GM12872 (cell line): ENCODE measurements around the gene PPP2R5D.

Experiments used
- CTCF ChIP-seq: IDR thresholded peaks from 3 replicates; pipeline ENCODE4 v1.5.1; 2011; ENCODE audit warnings: low read depth, mild to moderate bottlenecking, low read length, moderate library complexity; ENCODE audit not compliant: insufficient read depth

PPP2R5D gene

GRCh38 chr6:42974919-42975505 is 9.4 kb upstream of the PPP2R5D start:
- TF ChIP-seq CTCF, result no peak

DNA sequence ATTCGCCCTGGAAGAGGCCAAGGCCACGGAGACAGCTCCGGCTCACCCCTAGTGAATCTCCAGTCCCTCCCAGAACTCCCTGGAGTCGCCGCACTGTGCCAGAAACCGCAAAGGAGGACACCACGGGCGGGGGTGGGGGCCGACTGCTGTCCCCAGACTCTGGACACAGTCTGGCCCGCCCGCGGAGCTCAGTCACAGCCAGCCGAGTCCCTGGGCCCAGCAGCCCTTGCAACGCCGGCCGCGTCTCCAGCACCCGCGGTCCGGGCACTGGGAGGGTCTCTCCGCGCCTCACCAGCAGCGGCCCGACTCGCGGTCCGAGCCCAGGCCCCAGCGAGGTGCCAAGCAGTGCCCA is 5.9 kb upstream of the PPP2R5D start:
- TF ChIP-seq CTCF, result no peak

- TF ChIP-seq CTCF, result no peak
Observed at GRCh38 chr6:42978839-42979522, 5.4 kb upstream of the PPP2R5D start, which contains the start of gene PEX6. TSS of gene PEX6 (minus strand) at chr6:42979181. CDS start at chr6:42979150, 31 bp downstream.

DNA sequence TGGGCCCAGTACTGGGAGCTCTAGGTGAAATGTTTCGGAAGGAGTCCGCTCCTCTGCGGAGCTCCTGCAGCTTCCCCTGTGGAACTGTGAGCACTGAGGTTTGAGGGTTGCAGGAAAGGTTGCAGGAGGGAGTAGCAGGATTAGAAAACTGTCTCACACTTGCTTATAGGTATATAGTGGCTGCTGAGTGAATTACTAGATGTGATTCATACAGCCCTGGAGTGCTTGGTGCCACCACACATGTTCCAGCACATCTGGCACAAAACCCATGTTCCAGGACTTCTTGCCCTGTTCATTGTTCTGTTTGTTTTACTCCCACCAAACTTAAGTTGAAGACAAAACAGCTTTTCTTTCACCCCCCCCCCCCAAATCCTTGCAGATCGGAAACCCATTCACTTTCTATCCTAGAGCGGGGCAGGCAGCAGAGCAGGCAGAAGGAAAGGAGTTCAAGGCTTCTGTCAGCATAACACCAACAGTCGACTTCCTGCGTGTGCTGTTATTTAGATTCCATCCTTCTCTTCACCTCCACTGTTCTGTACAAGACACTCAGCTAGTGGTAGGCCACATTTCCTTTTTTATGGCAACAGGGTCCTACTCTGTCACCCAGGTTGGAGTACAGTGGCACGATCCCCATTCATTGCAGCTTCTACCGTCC is 4.7 kb upstream of the PPP2R5D start:
- no peak; the same call in 2 of the 3 replicates for TF ChIP-seq CTCF

GRCh38 chr6:42981836-42982235 is 2.5 kb upstream of the PPP2R5D start:
- TF ChIP-seq CTCF, result no peak

DNA sequence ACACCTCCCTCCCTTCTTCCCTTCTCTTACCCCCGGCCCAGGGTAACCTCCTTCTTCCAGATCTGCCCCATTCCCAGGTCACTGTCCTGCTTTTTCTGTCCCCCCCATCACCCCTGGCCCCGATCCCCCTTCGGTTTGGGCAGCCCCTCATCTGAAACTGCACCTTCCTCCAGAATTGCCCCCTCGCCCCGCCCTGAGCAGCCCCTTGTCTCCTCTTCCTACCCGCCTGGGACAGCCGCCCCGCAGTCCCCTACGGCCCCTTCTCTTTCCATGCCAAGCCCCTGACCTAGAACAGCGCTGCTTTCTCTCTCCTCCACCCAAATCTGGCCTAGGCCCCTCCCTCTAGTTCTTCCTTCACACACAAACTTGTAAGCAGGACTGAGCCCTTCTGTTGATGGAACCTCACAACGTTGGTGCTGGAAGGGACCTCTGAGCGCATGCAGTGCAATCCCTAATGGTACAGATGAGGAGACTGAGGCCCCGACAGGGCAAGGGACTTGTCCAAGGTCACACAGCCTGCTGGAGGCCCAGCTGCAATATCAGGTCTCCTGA is 630 bp downstream of the PPP2R5D start:
- no peak for TF ChIP-seq CTCF
